ENCODE results near the gene TAS1R3.

Gene TAS1R3

GRCh38 chr1:1322418-1322817 lies 8.7 kb upstream of the TAS1R3 start:
- TF ChIP-seq REST (IDR thresholded peaks at IDR 0.05; ENCODE audit: low read depth), result no peak

GRCh38 chr1:1322952-1323351 lies 8.1 kb upstream of the TAS1R3 start:
- TF ChIP-seq TAF1 (IDR thresholded peaks at IDR 0.05; ENCODE audit: low read depth), result no peak
- no peak for TF ChIP-seq REST (IDR thresholded peaks at IDR 0.05; ENCODE audit: low read depth)
- TF ChIP-seq USF1 (IDR thresholded peaks at IDR 0.05), result no peak
- TF ChIP-seq EP300 (IDR thresholded peaks at IDR 0.05; ENCODE audit: borderline replicate concordance), result no peak
- no peak for TF ChIP-seq MAX (IDR thresholded peaks at IDR 0.05)
- no peak for TF ChIP-seq EGR1 (IDR thresholded peaks at IDR 0.05)
- no peak for TF ChIP-seq ZBTB7A (IDR thresholded peaks at IDR 0.05; ENCODE audit: low read depth)
- TF ChIP-seq TCF12 (IDR thresholded peaks at IDR 0.05; ENCODE audit: low read depth), result no peak
- TF ChIP-seq FOXM1 (IDR thresholded peaks at IDR 0.05; ENCODE audit: borderline replicate concordance, low read depth), result no peak

- TF ChIP-seq ZBTB7A (IDR thresholded peaks at IDR 0.05; ENCODE audit: low read depth), result 0 out of 2 replicates have a peak, but pooled peaks have one; percentile 4
- TF ChIP-seq EGR1 (IDR thresholded peaks at IDR 0.05), result no peak
These were observed 7.0 kb upstream of the TAS1R3 start for GRCh38 chr1:1324084-1324523.

GRCh38 chr1:1324524-1325287 lies 6.4 kb upstream of the TAS1R3 start, which contains the start of the genes CPTP and INTS11:
TSS of gene CPTP (plus strand) at chr1:1324802. CDS start at chr1:1326911, 2,109 bp downstream.
TSS of gene INTS11 (minus strand) at chr1:1324660. CDS start at chr1:1324608, 52 bp downstream.
- no peak for TF ChIP-seq TEAD4 (IDR thresholded peaks at IDR 0.05)
- TF ChIP-seq ZBTB7A (IDR thresholded peaks at IDR 0.05; ENCODE audit: low read depth), result peak; percentile 30
- TF ChIP-seq CREB1 (IDR thresholded peaks at IDR 0.05; ENCODE audit: low read depth), result peak; percentile 28; the same call in 1 of the 2 replicates
- no peak for TF ChIP-seq REST (IDR thresholded peaks at IDR 0.05; ENCODE audit: low read depth)
- peak; percentile 9; the same call in 1 of the 2 replicates for TF ChIP-seq TCF12 (IDR thresholded peaks at IDR 0.05; ENCODE audit: low read depth)
- TF ChIP-seq USF1 (IDR thresholded peaks at IDR 0.05), result no peak
- TF ChIP-seq MAX (IDR thresholded peaks at IDR 0.05), result peak; percentile 66
- peak; percentile 78; the same call in 1 of the 2 replicates for TF ChIP-seq TAF1 (IDR thresholded peaks at IDR 0.05; ENCODE audit: low read depth)

- TF ChIP-seq CEBPB (IDR thresholded peaks at IDR 0.05) (no peak), USF1 (IDR thresholded peaks at IDR 0.05) (no peak), MAX (IDR thresholded peaks at IDR 0.05) (no peak), EP300 (IDR thresholded peaks at IDR 0.05; ENCODE audit: borderline replicate concordance) (no peak), EGR1 (IDR thresholded peaks at IDR 0.05) (no peak), CREB1 (IDR thresholded peaks at IDR 0.05; ENCODE audit: low read depth) (no peak), RAD21 (IDR thresholded peaks at IDR 0.05; ENCODE audit: low read depth) (no peak), YY1 (IDR thresholded peaks at IDR 0.05; ENCODE audit: low read depth) (no peak), TCF12 (IDR thresholded peaks at IDR 0.05; ENCODE audit: low read depth) (no peak), TAF1 (IDR thresholded peaks at IDR 0.05; ENCODE audit: low read depth) (no peak), NFIC (IDR thresholded peaks at IDR 0.05) (no peak), ZBTB7A (IDR thresholded peaks at IDR 0.05; ENCODE audit: low read depth) (no peak), FOXM1 (IDR thresholded peaks at IDR 0.05; ENCODE audit: borderline replicate concordance, low read depth) (no peak), TEAD4 (IDR thresholded peaks at IDR 0.05) (no peak)
These were observed 5.6 kb upstream of the TAS1R3 start for GRCh38 chr1:1325288-1326074.
